Measurements from ENCODE around the gene RCSD1.
"Not testable (repeated sequence)": the region's sequence is repeated elsewhere in the genome, so short reads cannot be mapped to it uniquely, and the experiment has no call there.

The RCSD1 gene

GRCh38 chr1:167739752-167740151 lies 109.7 kb downstream of the RCSD1 start:
- Histone ChIP-seq H3K9ac (no peak overlapping the region), H2AFZ (no peak overlapping the region), H3K27ac (no peak overlapping the region), H3K4me2 (ENCODE audit: low read length) (no peak overlapping the region), H3K79me2 (peaks cover 3% of the 10 kb centered on the region), H3K4me1 (no peaks in the 10 kb centered on the region), H3K36me3 (ENCODE audit: control insufficient read depth, insufficient read depth, low read length) (no peaks in the 10 kb centered on the region), H3K27me3 (ENCODE audit: control insufficient read depth, insufficient read depth, low read length) (no peaks in the 10 kb centered on the region), H3K9me3 (ENCODE audit: control insufficient read depth, low read length) (no peaks in the 10 kb centered on the region), H3K4me3 (ENCODE audit: low read depth, low read length) (no peak overlapping the region)
- no peak for TF ChIP-seq CTCF (IDR thresholded peaks at IDR 0.05)

GRCh38 chr1:167741103-167741502 lies 111.1 kb downstream of the RCSD1 start:
- not testable (repeated sequence) for H3K4me1 ChIP-seq; H3K4me3 ChIP-seq (ENCODE audit: low read depth, low read length); H2AFZ ChIP-seq; H3K79me2 ChIP-seq; H3K4me2 ChIP-seq (ENCODE audit: low read length); H3K36me3 ChIP-seq (ENCODE audit: control insufficient read depth, insufficient read depth, low read length); H3K9me3 ChIP-seq (ENCODE audit: control insufficient read depth, low read length); H3K27me3 ChIP-seq (ENCODE audit: control insufficient read depth, insufficient read depth, low read length); H3K9ac ChIP-seq; H3K27ac ChIP-seq

- H3K36me3 ChIP-seq (ENCODE audit: control insufficient read depth, insufficient read depth, low read length); H3K4me2 ChIP-seq (ENCODE audit: low read length); H3K9me3 ChIP-seq (ENCODE audit: control insufficient read depth, low read length); H3K9ac ChIP-seq; H3K4me1 ChIP-seq; H2AFZ ChIP-seq; H3K27me3 ChIP-seq (ENCODE audit: control insufficient read depth, insufficient read depth, low read length); H3K4me3 ChIP-seq (ENCODE audit: low read depth, low read length); H3K27ac ChIP-seq; H3K79me2 ChIP-seq: not testable (repeated sequence)
These were observed 112.5 kb downstream of the RCSD1 start for GRCh38 chr1:167742392-167743057.

- TF ChIP-seq CTCF (IDR thresholded peaks at IDR 0.05), result no peak
- Histone ChIP-seq H3K9me3 (ENCODE audit: control insufficient read depth, low read length) (no peaks in the 10 kb centered on the region), H3K4me2 (ENCODE audit: low read length) (no peak overlapping the region), H3K9ac (no peak overlapping the region), H3K36me3 (ENCODE audit: control insufficient read depth, insufficient read depth, low read length) (no peaks in the 10 kb centered on the region), H3K4me3 (ENCODE audit: low read depth, low read length) (no peak overlapping the region), H2AFZ (no peak overlapping the region), H3K27me3 (ENCODE audit: control insufficient read depth, insufficient read depth, low read length) (no peaks in the 10 kb centered on the region), H3K79me2 (peaks cover under 1% of the 10 kb centered on the region), H3K27ac (no peak overlapping the region), H3K4me1 (no peaks in the 10 kb centered on the region)
These were observed 114.9 kb downstream of the RCSD1 start for GRCh38 chr1:167744901-167745300.

GRCh38 chr1:167746013-167746672 lies 116.1 kb downstream of the RCSD1 start:
- TF ChIP-seq CTCF (IDR thresholded peaks at IDR 0.05), result no peak
- Histone ChIP-seq H3K9ac (no peak overlapping the region), H3K27me3 (ENCODE audit: control insufficient read depth, insufficient read depth, low read length) (no peaks in the 10 kb centered on the region), H3K4me2 (ENCODE audit: low read length) (no peak overlapping the region), H3K27ac (no peak overlapping the region), H3K79me2 (no peaks in the 10 kb centered on the region), H3K4me1 (no peaks in the 10 kb centered on the region), H3K36me3 (ENCODE audit: control insufficient read depth, insufficient read depth, low read length) (no peaks in the 10 kb centered on the region), H3K4me3 (ENCODE audit: low read depth, low read length) (no peak overlapping the region), H3K9me3 (ENCODE audit: control insufficient read depth, low read length) (no peaks in the 10 kb centered on the region), H2AFZ (no peak overlapping the region)
